ENCODE measurements around the gene HACL1.

DNA sequence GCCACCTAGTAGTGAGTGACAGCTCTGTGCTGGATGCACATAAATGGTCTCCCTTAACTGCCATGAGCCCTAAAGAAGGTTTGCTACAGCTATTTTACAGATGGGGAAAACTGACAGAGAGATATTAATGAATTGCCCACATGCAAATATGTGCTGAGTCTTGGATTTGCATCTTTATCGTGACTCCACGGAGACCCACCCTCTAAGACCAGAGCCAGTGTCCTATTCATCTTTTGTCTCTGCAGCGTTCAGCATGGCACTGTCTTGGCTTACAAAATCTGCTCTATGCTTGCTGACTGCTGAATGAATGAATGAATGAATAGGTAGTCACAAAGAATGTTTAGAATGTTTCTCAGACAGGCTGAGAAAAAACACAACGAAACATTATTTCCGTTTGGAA is 48.5 kb upstream of the HACL1 start:
- TF ChIP-seq POLR2A (IDR thresholded peaks at IDR 0.05): no peak
- TF ChIP-seq, protein P1, sequence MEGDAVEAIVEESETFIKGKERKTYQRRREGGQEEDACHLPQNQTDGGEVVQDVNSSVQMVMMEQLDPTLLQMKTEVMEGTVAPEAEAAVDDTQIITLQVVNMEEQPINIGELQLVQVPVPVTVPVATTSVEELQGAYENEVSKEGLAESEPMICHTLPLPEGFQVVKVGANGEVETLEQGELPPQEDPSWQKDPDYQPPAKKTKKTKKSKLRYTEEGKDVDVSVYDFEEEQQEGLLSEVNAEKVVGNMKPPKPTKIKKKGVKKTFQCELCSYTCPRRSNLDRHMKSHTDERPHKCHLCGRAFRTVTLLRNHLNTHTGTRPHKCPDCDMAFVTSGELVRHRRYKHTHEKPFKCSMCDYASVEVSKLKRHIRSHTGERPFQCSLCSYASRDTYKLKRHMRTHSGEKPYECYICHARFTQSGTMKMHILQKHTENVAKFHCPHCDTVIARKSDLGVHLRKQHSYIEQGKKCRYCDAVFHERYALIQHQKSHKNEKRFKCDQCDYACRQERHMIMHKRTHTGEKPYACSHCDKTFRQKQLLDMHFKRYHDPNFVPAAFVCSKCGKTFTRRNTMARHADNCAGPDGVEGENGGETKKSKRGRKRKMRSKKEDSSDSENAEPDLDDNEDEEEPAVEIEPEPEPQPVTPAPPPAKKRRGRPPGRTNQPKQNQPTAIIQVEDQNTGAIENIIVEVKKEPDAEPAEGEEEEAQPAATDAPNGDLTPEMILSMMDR (IDR thresholded peaks at IDR 0.05): no peak

Measured in right lobe of liver (tissue), 4 donors.